ENCODE measurements around the gene BCL11A.
"Not testable (repeated sequence)": the region's sequence is repeated elsewhere in the genome, so short reads cannot be mapped to it uniquely, and the experiment has no call there.

BCL11A gene

DNA sequence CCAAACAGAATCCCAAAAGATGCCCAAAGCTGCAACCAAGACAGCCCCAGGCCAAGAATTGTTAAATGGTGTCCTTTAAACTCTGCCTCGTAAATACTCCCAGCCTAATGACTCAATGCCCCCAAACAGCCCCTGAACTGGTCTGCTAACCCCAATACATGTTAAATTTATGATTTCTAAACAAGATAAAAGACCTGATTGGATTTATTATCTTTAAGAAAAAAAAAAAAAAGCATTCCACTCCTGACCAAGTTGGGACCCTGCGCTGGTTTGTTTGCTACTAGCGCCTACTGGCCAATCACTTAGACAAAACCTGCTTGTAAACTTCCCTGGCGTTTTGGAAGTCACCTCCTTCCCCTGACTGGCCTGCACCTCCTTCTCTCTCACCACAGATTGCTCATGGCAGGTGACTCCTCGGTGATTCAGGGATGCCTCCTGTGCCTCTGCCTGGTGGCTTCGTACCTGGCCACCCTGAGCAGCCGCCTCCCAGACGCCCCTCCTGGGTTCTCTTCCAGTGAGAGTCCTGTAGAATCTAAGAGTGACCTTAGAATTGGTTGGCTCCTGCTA lies 121.3 kb downstream of the BCL11A start:
- no peak for DNase-seq (ENCODE audit: low read depth in 2 of 2)

DNA sequence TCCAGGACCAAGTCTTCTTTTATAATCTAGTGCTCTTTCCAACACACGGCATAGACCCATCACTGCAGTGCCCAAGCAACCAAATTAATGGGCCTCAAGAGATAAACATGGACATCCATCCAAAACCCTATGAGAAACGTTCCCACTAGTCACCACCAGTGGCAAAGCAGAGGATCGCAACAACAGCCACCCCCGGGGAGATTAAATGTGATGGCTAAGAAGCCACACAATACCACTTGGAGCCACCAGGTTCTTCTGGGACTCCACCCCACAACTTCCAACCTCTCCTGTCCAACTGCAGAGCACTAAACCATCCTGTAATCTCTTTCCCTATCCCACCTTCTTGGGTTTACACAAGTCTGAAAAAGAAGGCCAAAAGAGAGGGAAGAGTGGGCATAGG lies 123.8 kb downstream of the BCL11A start:
- DNase-seq (ENCODE audit: low read depth in 2 of 2): no peak

DNA sequence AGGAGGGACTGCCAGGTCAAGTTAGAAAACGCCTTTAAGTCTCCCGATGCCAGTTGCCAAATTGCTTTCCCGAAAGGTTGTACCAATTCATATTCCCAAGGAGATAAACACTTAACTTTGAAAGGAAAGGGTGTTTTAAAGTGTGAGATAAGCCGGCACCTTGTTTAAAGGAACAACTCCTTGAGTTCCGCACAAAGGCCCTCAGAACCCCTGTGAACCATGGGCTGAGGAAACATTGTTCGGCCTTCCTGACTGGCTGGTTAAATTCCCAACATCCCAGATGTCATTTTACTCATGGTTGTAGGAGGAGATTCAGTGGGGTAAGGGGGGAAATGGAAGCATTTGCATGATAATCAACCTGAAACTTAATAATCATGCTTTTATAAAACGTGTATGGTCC lies 126.6 kb downstream of the BCL11A start:
- DNase-seq (ENCODE audit: low read depth in 2 of 2): no peak

DNA sequence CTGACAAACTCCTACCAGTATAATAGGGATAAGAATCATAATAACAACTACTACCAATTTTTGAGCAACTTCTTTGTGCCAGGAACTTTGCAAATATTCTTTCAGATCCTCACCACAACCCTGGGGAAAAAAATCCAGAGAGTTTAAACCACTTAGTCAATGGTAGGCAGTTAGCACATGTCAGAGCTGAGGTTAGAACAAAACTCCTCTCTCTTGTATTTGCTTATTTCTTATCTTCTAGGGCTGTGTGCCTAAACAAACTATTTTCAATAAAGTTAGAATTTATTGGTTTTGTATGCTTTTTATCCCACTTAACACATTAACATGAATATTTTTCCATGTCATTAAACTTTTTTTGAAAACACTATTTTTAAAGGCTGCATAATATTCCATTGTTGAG lies 127.1 kb downstream of the BCL11A start:
- DNase-seq (ENCODE audit: low read depth in 2 of 2): no peak

DNA sequence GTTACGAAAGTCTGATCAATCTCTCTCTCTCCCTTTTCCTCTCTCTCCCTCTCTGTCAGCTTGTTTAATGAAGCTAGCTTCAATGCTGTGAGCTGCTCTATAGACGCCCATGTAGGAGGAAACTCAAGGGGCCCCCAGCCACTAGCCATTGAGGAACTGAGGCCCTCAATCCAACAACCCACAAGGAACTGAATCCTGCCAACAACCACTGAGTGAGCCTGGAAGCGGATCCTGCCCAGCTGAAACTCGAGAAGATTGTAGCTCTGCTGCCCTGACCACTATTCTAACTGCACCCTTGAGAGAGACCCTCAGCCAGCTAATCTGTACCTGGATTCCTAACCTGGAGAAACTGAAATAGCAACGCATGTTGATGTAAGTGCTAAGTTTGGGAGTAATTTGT lies 129.2 kb downstream of the BCL11A start:
- no peak for DNase-seq (ENCODE audit: low read depth in 2 of 2)

DNA sequence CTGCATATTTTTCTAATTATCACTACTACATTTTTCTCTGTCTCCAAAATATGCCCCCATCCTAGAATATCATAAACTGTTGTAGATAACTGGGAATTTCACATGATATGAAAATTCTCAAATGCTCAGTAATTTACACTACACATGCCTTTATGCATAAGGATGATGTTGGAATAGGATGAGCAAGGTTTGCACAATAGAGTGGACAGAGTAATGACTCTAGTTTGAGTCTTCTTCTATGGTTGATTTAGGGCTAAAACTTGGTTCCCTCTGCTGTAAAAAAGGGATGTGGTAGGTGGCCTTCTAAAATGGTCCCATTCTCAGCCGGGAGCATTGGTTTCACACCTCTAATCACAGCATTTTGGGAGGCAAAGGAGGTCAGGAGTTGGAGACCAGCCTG lies 129.9 kb downstream of the BCL11A start:
- no peak for DNase-seq (ENCODE audit: low read depth in 2 of 2)

DNA sequence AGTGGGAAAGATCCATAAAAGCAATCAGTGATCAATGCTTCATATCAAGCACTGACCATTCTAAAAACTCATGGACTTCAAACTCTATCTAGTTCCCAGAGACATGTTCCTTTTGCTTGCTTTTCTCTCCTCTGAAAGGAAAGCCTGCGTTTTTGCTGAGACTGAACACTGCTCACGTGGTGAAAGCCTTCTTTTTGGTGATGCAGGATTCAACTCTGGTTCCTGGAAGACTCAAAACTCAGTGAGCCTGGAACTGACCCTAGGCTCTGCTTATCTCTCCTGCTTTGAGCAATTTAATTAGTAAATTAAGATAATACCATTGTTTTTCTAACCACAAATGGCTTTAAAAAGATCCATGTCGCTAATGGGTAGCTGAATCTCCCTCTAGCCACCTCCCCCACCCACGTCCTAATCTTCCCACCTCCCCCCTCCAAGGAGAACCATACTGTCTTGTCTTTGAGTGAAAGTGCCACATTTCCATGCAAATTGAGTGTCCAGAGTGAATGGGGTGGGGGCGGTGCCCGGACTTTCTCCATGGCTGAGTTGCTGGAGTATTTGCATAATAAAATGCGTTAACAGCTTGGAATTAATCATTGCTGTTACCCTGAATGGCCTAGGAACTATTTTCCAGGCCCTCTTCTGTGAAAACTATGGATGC lies 130.5 kb downstream of the BCL11A start:
- DNase-seq (ENCODE audit: low read depth in 2 of 2): no peak

DNA sequence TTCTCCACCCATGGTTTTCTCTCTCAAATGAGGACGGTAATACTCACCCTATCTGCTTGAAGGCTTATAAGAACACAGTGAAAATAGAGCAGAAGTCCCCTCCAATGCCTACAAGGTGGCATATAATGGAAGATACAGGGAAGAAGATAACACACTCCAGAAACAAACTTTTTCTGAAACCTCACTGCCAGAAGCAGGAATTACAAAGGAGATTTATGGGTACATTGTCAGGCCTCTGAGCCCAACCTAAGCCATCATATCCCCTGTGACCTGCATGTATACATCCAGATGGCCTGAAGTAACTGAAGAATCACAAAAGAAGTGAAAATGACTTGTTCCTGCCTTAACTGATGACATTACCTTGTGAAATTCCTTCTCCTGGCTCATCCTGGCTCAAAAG lies 136.2 kb downstream of the BCL11A start:
- DNase-seq (ENCODE audit: low read depth in 2 of 2): not testable (repeated sequence)

DNA sequence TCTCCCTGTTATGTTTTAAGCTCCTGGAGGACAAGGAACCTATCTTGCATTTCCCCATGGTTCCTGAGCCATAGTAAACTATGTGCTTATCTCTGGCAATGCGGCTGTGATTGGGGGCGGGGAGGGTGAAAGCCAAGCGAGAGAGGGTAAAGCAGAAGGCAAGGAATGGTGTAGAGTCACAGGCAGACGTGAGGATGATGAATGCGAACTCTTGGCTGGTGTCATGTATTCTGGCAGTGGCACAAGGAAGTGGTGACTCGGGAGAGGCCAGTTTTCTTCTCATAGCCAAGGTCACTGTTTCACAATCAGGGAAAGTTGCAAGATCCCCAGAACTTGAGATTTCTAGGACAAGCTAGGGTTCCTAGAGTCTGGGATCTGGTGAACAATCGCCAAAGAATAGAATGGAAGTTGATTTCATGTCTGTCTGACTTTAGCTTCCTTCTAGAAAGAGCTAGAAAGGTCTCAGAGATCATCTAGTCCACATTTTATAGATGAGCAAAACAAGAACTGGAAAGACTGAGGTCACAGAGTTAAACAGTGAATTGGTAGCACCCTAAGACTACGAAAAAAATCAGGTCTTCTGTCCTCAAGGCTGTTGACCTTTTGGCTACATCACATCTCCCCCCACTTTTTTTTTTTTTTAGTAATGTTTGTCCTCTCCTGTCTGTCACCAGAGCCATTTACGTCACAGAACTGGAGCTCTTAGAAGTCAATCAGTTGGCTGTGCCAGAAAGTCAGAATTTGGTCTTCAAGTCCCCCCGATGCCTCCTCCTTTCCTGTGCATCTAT lies 137.0 kb downstream of the BCL11A start:
- no peak for DNase-seq (ENCODE audit: low read depth in 2 of 2)

DNA sequence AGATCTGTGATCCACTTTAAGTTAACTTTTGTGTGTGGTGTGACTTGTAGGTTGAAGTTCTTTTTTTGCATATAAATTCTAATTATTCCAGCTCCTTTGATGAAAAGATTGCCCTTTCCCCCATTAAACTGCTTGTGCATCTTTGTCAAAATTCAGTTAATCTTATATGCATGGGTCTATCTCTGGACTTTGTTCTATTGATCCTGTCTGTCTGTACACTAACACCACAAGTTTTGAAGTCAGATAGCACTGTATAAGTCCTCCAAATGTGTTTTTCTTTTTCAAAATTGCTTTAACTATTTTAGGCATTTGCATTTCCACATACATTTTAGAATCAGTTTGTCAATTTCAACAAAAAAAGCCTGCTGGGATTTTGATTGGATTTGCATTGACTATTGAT lies 137.6 kb downstream of the BCL11A start:
- no peak for DNase-seq (ENCODE audit: low read depth in 2 of 2)

DNA sequence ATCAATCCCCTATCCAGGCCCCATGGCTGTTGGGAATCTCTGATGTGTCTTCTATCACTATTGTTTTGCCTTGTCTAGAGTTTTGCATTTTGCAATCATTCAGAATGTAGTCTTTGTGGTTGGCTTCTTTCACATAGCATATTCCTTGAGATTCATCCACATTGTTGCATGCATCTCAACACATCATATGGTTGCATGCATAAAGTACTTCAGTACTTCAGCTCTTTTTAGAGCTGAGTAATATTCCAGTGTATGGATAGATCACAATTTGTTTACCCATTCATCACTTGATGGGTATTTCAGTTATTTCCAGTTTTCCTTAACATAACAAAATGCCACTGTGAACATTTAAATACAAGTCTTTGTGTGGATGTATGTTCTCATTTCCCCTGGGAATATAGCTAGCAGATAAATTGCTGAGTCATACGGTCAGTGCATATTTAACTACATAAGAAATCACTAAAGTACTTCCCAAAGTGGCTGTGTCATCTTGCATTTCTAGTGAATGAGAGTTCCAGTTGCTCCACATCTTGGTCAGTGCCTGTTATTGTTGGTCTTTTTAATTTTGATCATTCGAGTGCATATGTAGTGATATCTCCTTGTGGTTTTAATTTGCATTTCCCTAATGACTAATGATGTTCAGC lies 138.8 kb downstream of the BCL11A start:
- no peak for DNase-seq (ENCODE audit: low read depth in 2 of 2)

DNA sequence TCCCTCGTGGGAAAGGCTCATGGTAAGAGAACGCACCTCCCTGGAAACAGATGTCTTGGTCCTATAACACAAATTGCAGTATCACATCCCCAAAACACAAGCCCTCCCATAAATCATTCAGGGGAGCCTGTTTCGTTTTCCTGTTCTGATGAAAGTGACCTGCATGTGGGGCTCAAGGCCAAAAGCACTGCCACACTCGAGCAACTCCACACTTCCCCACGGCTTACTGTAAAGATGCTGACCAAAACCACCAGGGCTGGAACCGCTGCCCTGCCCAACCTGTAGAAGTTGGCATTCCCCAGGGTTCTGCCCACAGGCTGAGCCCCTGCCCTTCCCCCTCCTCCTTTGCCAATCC lies 139.7 kb downstream of the BCL11A start:
- DNase-seq (ENCODE audit: low read depth in 2 of 2): no peak

DNA sequence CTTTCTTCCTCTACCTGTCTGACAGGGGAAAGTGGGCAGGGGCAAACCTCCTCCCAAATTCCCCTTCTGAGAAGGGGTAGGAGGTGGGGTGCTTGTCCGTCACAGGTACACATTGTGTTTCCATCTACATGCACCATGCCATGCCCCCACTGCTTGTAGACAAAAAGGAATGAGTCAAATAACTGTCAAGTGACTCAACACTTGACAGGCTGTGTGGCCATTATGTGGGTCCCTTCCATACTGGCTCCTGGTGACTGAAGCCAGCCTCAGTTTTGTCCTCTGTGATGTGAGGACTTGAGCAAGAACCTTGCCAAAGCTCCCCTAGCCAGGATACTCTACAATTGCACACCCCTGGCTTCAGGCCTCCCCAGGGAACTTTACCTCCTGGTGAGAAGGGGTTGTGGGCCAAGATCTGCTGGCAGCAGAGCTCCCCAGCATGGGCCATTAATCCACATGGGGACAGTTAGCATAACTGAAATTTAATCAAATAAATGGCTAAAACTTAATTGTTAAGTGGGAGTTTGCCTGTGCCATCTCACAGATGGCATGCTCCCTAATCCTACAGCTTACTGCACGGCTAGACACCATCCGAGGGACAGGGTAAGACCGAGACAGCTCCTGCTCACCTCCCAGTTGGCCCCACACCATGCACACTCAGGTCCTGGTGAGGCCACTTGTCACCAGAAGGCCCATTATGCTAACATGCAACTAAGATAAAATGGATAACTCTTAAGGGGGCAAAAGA lies 140.2 kb downstream of the BCL11A start:
- DNase-seq (ENCODE audit: low read depth in 2 of 2): no peak

DNA sequence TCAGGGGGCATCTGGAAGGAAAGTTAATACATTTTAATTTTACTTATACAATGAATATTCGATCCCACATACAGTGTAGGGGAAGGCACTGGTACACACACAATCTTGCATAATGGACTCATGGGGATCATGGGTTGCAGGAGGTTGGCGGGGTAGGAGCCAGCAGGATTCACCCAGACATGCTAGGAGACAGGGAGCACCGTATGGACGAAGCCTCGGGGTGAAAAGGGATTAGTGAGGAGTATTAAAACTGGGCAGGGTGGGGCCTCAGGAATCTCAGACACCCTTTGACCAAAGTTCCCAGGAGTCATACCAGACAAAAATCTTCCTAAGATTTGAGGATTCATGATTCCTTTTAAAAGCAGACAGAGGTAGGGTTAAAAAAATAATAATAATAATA lies 140.8 kb downstream of the BCL11A start:
- DNase-seq (ENCODE audit: low read depth in 2 of 2): no peak

DNA sequence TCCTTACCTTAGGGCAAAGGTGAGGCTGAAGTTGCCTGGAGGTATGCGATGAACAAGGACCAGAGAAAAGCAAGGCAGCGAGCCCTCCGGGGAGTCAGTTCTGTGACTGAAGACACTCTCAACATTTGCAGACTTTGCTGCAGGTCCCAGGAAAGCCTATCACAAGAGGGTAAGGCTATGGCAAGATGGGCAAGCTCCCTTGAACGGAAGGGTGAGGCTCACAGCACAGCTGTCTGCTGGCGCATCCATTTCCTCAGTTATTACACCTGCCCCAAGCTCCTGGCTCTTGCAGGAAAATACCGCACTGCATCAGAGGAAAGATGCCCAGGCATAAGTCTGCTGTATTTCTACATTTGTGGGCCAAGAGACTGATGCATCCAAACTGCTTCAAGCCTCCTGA lies 141.4 kb downstream of the BCL11A start:
- no peak for DNase-seq (ENCODE audit: low read depth in 2 of 2)

DNA sequence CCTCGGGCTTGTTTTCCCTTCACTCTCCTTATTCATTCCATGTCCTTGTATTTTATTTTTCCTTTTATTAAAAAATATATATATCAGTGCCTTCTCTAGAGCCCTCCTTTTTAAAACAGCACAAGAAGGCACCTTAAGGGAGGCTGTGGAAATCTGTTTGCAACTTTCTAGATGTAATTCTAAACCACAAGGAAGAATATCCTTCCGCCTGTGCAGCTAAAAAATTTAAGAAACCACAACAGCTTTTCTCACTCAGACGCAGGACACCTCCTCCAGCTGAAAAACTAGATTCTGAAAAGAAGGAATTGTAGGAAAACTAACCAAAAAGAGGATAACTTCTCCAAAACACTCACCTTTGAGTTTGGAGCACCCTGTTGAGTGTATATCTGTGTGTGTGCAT lies 142.2 kb downstream of the BCL11A start:
- DNase-seq (ENCODE audit: low read depth in 2 of 2): no peak

DNA sequence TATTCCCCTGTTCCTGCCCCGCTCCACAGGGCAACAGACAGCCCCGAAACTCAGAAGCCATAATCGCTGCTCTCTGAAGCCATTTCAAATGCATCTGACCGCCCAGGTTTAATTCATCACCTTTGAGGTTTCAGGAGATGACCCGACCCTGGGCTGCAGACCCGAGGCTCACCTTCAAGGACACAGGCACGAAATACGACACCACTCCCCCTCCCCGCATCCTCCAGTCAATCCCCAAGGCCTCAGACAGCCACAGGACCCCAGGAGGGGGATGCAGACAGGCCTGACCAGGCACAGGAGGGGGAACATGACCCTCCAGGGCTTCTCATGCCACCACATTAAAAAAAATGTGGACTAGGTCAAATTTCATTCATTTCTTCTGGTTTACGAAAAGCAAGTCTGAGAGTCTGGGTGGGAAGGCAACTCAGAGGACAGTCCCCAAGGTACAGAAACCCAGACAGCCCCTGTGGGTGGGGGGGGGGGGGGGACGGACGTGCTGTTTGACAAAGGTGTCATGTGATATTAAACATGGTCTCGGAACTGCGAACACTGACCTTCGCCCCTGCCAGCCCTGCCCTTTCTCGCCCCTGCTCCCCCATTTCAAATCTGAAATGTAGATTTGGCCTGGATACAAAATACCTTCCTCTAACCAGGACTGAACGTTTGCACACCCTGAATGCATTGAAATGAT lies 142.9 kb downstream of the BCL11A start:
- DNase-seq (ENCODE audit: low read depth in 2 of 2): no peak

DNA sequence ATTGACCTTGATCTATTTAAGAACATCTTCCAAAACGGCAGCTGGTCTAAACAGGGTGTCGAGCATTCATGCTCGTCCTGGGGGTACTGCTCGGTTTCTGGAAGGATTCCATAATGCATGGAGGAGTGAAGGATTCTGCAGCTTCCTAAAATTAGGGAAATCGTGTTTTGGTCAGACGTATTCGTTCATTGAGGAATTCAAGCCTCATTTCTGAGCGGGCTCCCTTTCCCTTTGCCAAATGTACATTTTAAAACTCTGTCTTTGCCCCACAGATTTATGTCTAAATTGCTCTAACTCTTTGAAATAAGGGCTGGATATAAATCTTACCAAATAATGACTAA lies 144.0 kb downstream of the BCL11A start:
- DNase-seq (ENCODE audit: low read depth in 2 of 2): no peak

DNA sequence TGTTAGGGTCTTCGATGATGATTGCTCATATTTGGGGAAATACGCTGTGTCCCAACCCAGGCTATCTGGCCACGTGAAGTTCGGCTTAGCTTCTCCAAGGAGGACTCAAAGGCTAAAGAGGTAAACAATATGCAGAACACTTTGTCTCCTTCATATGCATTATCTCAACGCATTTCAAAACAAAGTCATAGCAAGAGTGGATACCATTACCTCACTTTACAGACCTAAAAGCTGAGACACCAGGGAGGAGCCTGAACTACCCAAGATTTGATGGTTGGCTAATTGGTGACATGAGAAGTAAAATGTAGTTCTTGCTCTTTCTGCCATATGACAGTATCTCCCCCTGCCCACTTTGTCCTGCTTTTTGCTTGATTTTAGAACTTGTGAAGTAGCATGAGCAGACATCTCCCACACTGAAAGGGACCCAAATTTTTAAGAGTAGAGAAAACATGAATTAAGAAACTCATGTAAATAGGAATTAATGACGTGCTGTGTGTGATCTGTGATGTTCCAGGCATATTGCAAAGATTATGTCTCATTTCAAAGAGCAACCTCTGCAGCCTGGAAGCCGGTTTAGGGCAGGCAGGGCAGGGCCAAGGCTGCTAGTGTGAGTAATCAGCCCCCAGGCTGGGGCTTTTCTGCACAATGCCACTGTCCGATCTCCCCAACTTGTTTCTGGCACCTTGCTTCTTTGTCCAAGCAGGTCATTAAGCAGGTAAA lies 144.5 kb downstream of the BCL11A start:
- no peak for DNase-seq (ENCODE audit: low read depth in 2 of 2)

DNA sequence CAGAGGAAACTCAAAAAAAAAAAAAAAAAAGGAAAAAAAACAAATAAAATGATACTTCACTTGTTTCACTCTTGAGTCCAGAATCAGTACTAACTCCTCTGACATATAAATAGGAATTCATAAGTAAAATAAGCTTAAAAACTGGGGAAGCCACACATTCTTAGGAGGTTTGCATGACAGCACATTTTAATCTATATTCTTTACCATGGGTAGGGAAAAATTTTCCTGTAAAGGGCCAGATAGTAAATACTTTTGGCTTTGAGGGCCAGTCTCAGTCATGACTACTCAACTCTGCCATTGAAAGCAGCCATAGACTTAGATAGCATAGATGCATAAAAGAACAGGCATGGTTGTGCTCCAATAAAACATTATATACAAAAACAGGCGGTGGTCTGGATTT lies 145.2 kb downstream of the BCL11A start:
- DNase-seq (ENCODE audit: low read depth in 2 of 2): no peak

DNA sequence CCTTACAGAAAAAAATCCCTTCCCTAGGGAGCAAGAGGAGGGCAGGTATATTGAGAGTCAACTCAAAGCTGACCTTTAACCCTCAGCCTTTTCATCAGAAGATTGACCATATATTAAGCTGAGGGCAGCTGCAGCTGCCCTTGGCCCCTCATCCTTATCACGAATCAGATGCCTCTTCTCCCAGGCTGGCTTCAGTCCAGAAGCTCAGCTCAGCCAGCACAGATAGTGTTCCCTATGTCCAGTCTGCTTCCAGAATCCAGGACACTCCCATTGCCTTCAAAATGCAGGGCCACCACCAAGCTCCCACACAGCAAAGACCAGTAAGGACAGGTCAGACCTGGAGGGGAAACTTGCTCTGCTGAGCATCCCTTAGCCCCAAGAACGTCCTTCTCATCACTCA lies 146.1 kb downstream of the BCL11A start:
- no peak for DNase-seq (ENCODE audit: low read depth in 2 of 2)
